ENCODE data around the gene NBPF26.
"Not testable (repeated sequence)": the region's sequence is repeated elsewhere in the genome, so short reads cannot be mapped to it uniquely, and the experiment has no call there.

Gene NBPF26

GRCh38 chr1:120859615-120860234 lies 136.0 kb downstream of the NBPF26 start:
- not testable (repeated sequence) for DNase-seq

GRCh38 chr1:120878206-120878605 lies 154.5 kb downstream of the NBPF26 start:
- not testable (repeated sequence) for DNase-seq

GRCh38 chr1:120880056-120880455 lies 156.3 kb downstream of the NBPF26 start:
- not testable (repeated sequence) for DNase-seq

GRCh38 chr1:120881934-120882333 lies 158.2 kb downstream of the NBPF26 start:
- not testable (repeated sequence) for DNase-seq

All from NCI-H1048 (cell line).